GM15510 (cell line): ENCODE data around the gene SPATA31C1.

Experiments used
- POLR2A ChIP-seq: IDR thresholded peaks from 3 replicates; pipeline ENCODE4 v1.6.1; 2011; ENCODE audit warnings: borderline replicate concordance; ENCODE audit not compliant: insufficient read length; ENCODE audit errors: extremely low read depth

The SPATA31C1 gene

DNA sequence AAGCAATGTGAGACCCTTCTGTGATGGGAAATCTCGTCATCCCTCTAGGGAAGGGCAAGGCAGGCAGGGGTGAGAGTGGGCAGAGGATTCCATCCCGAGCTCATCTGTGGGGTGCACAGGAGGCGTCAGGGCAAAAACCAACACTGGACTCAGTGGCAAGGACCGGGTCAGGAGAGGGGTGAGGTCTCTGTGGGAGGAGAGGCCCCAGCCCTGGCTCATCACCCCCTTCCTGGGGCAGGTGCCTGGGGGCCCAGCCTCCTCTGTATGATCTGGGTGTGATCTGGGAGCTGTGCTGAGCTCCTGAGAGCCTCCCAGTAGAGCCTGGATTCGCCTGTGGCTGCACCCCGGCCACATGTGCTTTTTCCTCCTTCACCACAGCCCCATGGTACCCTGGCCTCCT is 34.5 kb upstream of the SPATA31C1 start:
- TF ChIP-seq POLR2A: no peak

DNA sequence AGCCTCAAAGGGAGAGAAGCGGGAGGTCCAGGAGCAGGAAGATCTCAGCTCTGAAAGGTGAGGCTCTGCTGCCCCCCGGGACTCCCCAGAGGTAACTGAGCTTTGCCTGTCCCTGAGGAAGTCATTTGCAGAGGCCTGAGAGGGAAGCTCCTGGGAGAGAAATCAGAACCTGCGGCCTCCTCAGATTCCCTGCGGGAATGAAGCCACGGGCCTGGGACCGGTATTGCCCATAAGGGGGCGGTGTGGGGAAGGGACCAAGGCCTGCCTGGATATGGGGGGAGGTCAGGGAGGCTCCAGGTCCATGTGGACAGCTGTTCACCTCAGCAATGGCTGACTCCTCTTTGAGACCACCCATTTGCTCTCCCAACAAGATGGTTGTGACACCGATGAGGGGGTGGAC is 33.8 kb upstream of the SPATA31C1 start:
- no peak for TF ChIP-seq POLR2A

- TF ChIP-seq POLR2A: no peak
Measured at GRCh38 chr9:87884578-87885459, 32.9 kb upstream of the SPATA31C1 start.

- no peak for TF ChIP-seq POLR2A
Measured at GRCh38 chr9:87885484-87886189, 32.1 kb upstream of the SPATA31C1 start.

DNA sequence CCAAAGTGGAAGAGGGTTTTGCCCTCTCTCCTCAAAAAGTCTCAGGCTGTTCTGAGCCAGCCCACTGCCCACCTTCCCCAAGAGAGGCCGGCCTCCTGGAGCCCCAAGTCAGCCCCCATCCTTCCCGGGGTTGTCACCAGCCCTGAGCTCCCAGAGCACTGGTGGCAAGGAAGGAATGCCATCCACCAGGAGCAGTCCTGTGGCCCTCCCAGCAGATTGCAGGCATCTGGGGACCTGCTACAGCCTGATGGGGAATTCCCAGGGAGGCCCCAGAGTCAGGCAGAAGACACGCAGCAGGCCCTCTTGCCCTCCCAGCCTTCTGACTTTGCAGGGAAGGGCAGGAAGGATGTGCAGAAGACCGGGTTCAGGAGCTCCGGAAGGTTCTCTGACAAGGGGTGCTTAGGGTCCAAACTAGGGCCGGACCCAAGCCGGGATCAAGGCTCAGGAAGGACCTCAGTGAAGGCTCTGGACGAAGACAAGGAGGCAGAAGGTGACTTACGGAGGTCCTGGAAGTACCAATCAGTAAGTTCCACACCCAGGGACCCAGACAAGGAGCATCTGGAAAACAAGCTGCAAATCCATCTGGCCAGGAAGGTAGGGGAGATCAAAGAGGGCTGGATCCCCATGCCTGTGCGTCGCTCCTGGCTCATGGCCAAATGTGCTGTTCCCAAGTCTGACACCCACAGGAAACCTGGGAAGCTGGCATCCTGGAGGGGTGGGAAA is 31.4 kb upstream of the SPATA31C1 start:
- TF ChIP-seq POLR2A: no peak

DNA sequence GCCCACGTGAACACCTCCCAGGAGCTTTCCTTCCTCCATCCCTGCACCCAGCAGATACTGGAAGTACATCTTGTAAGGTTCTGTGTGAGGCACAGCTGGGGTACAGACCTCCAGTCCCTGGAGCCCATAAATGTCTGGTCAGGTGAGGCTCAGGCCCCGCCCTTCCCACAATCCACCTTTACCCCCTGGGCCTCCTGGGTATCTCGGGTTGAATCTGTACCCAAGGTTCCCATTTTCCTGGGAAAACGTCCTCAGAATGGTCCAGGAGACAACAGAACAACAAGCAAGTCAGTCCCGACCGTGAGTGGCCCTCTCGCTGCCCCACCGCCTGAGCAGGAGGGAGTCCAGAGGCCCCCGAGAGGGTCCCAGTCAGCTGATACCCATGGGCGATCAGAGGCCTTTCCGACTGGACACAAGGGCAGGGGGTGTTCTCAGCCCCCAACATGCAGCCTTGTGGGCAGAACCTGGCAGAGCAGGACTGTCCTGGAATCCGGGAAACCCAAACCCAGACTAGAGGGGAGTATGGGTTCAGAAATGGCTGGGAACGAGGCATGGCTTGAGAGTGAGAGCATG is 30.7 kb upstream of the SPATA31C1 start:
- no peak for TF ChIP-seq POLR2A

DNA sequence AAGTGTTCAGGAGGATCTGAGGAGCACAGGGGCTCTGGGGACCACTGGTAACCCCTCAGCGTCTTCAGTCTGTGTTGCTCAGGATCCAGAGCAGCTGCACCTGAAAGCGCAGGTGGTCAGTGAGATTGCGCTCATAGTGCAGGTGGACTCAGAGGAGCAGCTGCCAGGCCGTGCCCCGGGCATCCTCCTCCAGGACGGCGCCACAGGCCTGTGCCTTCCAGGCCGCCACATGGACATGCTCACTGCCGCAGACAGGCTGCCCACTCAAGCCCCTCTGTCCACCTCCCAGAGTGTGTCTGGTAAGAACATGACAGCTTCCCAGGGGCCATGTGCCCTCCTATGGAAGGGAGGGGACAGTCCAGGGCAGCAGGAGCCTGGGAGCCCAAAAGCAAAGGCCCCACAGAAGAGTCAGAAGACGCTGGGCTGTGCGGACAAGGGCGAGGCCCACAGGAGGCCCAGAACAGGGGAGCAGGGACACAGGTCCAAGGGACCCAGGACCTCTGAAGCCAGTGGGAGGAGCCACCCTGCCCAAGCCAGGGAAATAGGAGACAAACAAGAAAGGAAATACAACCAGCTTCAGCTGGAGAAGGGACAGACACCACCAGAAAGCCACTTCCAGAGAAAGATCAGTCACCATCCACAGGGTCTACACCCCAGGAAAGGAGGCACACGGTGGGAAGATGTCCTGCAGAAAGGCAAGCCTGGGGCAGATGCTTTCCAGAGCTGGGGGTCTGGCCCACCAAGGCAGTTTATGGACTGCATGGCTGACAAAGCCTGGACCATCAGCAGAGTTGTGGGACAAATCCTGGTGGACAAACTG is 29.9 kb upstream of the SPATA31C1 start:
- no peak for TF ChIP-seq POLR2A

DNA sequence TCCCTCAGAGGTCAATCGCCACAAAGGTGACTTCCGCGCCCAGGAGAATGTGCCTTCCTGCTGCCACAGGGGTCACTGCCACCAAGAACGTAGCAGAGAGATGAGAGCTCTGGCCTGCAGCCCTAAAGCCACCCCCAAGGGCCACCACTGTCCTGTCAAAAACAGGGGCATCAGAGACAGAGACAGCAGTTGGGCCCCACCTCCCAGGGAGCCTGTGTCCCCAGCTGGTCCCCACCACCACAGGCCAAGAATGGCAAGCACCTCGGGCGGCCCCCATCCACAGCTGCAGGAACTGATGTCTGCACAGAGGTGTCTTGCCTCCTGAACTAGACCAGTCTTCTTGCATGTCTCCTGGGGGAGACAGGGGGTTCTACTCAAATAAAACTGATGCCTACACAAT is 29.3 kb upstream of the SPATA31C1 start:
- TF ChIP-seq POLR2A: no peak

GRCh38 chr9:87889065-87889881 is 28.5 kb upstream of the SPATA31C1 start:
- TF ChIP-seq POLR2A: no peak

DNA sequence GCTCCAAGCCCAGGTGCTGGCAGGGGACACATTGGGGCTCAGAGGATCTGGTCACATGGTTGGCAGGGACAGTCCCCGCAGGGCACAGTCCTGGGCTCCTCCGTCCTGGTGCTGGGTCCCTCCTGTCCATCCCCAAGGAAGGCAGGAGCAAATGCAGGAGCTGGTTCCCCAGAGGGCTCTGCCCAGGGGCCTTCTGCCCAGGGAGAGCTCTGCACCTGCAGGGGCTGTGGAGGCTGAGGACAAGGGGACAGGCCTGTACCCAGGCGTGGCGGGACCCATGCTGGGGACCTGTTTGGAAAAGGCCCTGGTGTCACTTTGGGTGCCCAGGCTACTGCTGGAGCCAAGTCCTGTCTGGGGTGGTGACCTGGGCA is 27.9 kb upstream of the SPATA31C1 start:
- TF ChIP-seq POLR2A: no peak

- TF ChIP-seq POLR2A: no peak
Measured at GRCh38 chr9:87890837-87891236, 26.9 kb upstream of the SPATA31C1 start.

DNA sequence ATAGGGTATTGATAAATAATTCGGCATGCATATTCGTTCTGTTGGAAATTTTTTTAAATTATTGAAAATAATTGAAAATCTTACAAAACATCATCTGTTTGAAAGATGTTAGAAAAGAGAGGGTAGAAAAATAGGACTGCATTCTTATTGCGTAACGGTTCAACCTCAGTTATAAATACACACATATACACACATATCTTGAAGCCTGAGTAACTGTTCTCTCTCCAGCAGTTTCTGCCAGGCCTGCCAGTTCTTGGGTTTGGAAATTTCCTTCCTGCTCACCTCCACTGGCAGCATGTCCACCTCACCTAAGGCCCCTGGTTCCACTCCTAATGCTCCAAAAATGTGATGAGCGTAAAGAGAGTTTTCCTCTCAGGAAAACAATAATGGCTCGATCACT is 26.0 kb upstream of the SPATA31C1 start:
- TF ChIP-seq POLR2A: no peak

DNA sequence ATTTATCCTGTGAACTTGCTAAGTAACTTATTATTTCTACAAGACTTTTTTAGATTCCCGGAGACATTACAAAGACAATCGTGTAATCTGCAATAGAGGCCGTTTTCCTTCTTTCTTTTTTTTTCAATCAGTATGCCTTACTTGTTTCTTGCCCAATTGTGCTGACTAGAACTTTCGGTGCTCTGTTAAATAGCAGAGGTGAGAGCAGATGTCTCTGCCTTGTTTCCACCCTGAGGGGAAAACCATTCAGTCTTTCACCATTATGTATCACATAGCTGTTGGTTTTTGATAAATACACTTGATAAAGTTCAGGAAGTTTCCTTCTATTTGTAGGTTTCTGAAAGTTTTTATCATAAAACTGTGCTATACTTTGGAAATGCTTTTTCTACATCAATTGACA is 24.8 kb upstream of the SPATA31C1 start:
- TF ChIP-seq POLR2A: no peak
